HT1080 (cell line): ENCODE measurements around the gene ARHGAP32. TPM values are rescaled to one million over a fixed set of nuclear protein-coding genes. Genes with fewer than 3 reads are reported as not detected.

Source experiments
- small RNA-seq: library from RNA; depleted of rRNA; stranded (forward); fragments of <200 nt; gene quantifications from one replicate; pipeline ENCODE3, GENCODE V24; 2014
- total RNA-seq: library from RNA; depleted of rRNA; stranded (reverse); fragments of >200 nt; shearing (Covaris generic); gene quantifications from 2 replicates; pipeline ENCODE4 v1.2.3, GENCODE V29; 2014; rRNA removed

The ARHGAP32 gene
- total RNA-seq, 1 experiment from 2014 or later, result 9.6 TPM

Small RNA genes lying within 50 kb of the gene (small RNA-seq; reads per million reads assigned to genes)
- gene RF00019, result not detected
- gene RNU6-874P, result not detected
- gene RNU6-876P, result not detected

Other genes starting within 250 kb of the ARHGAP32 start
- gene TP53AIP1, start 249.5 kb downstream of the ARHGAP32 start, total RNA-seq, result not detected in 2 replicates
- not detected in 2 replicates for gene BARX2, start 183.5 kb upstream of the ARHGAP32 start, total RNA-seq